ENCODE measurements around the gene NEK10.

Gene NEK10

DNA sequence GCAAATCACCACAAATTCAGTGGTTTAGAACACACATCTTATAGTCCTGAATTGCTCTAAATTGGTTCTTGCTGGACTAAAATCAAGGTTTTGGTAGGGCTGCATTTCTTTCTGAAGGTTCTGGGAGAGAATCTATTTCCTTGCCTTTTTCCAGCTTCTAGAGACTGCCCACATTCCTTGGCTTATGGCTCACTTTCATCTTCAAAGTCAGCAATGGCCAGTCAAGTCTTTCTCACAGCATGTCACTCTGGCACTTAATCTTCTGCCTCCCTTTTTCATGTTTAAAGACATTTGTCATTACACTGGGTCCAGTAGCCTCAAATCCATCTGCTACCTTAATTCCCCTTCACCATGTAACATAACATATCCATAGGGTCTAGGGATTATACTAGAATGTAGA, 149.0 kb downstream of the NEK10 start:
- no peak for DNase-seq

- no peak for DNase-seq
These were observed 149.9 kb downstream of the NEK10 start for GRCh38 chr3:27219127-27219845.

DNA sequence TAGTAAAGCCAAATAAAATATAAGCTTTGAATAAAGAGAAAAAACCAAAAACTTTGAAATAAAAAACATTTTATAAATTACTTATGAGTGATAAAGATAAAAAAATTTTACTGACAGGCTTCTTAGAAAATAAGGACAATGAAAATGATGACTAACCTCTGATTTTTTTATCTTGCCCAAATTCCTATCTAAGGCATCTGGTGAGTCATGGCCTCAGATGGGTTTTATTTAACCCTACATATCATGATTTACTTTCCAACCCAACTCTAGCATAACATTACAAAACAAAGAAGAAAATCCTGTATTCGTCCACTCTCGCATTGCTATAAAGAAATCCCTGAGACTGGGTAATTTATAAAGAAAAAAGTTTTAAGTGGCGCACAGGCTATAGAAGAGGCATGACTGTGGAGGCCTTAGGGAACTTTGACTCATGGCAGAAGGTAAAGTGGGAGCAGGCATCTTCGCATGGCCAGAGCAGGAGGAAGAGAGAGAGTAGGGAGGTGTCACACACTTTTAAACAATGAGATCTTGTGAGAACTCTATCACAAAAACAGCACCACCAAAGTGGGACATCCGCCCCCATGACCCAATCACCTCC, 152.1 kb downstream of the NEK10 start:
- no peak for DNase-seq

GRCh38 chr3:27216295-27216855, 152.8 kb downstream of the NEK10 start:
- no peak for DNase-seq

DNA sequence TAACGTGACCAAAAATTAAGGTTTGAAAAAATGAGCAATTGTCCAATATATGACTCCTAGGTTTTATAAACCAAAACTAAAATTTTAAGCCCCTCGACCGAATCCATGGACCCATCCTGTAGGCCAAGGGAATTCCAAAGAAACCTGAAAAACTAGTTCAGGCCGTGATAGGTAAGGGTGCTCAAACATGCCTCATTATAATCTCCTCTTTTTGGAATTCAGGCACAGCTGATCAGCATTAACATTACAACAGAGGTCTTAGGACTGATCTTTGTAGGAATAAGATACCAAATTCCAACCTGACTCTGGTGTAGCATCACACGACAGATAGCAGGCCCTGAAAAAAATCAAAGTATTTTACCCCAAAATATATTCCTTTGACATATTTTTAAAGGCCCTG, 155.7 kb downstream of the NEK10 start:
- no peak for DNase-seq

- DNase-seq = no peak
These were observed 159.4 kb downstream of the NEK10 start for GRCh38 chr3:27209617-27210264.

DNA sequence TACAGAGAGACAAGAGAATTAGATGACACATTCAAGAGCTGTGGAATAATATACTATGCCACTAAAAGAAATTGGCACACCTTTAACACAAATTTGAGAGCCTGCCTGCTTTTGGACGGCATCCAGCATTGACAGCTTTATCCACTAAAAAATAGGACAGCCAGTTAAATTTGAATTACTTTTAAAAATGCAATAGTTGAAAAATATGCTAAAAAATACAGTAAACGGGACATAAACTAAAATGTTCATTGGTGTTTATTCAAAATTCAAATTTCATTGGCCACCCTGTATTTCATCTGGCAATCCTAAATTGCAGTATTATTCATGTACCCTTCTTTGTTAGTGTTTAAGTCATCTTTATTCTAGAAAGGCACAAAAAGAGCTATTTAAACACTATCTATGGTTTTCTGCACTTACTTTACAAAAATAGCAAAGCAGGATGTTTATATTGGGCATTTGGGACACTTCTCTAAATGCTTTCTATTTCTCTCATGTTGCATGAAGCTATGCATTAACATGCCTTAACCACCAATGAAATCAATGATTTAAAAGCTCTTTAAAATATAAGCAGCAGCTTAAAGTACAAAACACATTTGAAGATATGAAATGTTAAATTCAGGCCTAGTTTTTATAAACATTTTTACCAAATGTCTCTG, 160.1 kb downstream of the NEK10 start:
- no peak for DNase-seq

DNA sequence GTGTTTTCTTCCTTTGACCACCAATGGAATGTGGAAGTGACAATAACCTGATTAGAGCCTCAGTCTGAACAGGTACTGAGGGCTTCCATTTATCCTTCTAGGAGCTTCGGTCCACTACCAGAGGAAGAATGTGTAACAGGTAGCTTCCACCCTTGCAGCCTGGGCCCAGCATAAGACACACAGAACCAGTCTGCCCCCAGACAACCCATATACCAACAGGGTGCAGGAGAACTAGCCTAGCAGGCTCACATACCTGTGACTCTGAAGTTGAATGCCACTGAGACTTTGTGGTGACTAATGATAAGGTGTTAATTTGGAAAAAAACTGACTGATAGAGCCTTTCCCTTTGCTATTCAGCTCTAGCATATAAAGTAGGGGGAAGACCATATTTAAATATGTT, 166.2 kb downstream of the NEK10 start:
- DNase-seq = no peak

- DNase-seq = no peak
These were observed 167.7 kb downstream of the NEK10 start for GRCh38 chr3:27201492-27201891.

DNA sequence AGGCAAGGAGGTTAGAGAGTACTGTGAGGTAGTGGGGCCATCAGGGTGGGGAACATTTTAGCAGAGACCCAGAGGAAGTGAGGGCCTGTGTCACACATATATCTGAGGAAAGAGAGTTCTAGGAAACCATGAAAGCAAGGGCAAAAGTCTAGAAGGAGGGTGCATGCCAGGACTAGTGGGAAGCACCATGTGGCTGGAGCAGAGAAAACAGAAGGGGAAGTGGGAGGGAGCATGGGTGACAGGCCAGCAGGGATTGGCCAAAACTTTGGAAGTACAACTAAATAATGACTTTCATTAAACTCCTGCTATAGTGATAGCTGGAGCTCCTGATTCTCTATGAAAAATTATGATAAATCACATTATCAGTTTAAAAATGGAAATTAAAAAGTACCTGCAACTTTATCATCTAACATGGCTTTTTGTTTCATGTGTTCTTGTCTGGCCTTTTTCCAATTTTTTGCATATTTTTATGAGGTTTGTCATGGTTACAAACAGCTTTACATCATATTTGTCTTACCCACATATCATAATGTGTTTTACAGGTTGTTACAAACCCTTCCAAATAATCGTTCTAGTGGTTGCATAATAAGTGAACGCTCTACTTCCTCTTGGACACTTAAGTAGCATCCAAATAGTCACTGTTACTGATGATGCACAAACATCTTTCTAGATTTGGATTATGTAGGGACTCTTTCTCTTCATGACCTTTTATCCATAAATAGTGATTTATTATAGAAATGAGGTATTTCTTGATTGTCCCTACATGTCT, 168.3 kb downstream of the NEK10 start:
- no peak for DNase-seq

DNA sequence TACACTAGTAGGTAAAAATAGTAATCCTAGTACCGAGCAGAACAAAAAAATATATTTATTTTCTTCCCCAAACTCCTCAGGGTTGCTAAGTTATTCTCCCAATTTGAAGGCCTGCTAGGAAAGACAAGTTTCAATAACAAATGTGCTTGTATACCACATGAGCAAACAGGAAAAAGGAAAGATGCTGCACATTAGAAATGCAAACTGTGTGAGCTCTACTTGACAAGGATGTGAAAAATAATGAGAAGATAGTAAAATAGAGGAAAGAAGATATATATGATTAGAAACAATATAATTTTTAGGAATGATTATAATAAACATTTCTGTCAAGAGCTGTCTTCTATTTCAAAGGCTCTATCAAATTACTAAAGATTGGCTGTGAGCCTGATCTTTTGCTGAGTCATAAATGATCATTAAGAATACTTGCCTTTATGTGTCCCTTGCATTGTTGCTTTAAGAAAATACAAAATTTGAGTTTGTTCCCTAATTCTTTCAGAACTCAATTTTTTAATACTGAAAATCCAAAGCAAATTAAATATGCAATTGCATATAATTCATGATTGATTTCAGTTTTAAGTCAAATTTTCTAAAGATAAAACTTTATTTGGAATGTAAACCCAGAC, 174.2 kb downstream of the NEK10 start:
- no peak for DNase-seq

GRCh38 chr3:27193056-27193455, 176.1 kb downstream of the NEK10 start:
- no peak for DNase-seq

GRCh38 chr3:27186013-27186412, 183.2 kb downstream of the NEK10 start:
- DNase-seq = no peak

GRCh38 chr3:27185231-27185989, 183.8 kb downstream of the NEK10 start:
- DNase-seq = no peak

GRCh38 chr3:27184261-27184660, 184.9 kb downstream of the NEK10 start:
- no peak for DNase-seq

DNA sequence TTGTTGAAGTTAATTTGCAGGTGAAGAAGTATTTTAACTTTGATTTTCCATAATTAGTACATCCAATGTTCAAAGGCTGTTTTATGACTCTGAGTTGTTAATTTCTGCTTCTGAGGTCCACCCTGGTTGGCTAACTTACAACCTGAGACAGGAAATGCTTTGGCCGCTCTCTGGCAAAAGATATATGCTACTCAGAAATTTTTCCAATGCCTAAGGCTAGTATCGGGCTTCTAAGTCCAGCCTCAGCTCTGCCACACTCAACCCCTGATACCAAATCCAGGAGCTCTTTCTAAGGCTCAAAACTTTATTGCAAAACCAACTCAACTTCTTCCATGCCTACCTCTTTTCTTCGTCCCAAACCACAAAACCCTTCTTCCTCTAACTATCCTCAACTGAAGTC, 192.9 kb downstream of the NEK10 start:
- no peak for DNase-seq

DNA sequence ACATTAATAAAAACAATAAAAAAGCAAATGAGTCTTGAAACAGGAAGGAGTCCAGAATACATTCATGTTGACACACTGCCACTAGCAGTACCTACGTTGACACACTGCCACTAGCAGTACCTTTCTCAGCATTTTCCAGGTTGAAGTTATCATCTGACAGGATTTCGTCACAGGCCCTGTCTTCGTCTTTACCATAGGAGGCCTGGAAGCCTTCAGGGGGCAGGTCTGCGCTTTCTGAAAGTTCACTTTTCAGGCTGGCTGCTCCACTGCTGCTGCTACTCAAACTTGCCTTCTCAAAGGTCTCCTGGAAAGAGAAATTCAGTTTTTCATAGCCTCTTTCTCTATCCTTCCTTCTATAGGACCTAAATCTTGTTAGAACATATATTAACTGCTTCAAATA, 194.7 kb downstream of the NEK10 start:
- DNase-seq = no peak

GRCh38 chr3:27171113-27171512, 198.1 kb downstream of the NEK10 start:
- no peak for DNase-seq

DNA sequence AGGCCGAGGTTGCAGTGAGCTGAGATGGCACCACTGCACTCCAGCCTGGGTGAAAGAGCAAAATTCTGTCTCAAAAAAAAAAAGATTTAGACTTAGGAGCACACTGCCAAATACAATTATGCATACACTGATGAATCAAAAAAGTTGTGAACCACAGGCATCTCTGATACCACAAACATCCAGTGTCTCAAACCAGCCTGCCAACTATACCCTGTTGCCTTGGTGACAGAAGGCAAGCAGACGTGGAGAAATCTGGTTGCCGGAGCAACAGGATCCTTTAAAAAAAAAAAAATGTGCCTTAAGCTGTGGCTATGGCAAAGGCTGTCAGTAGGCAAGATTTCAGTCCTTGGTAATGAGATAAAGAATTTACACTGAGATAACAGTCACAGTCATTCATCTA, 202.3 kb downstream of the NEK10 start:
- DNase-seq = no peak

- DNase-seq = no peak
These were observed 203.9 kb downstream of the NEK10 start for GRCh38 chr3:27165321-27165721.

DNA sequence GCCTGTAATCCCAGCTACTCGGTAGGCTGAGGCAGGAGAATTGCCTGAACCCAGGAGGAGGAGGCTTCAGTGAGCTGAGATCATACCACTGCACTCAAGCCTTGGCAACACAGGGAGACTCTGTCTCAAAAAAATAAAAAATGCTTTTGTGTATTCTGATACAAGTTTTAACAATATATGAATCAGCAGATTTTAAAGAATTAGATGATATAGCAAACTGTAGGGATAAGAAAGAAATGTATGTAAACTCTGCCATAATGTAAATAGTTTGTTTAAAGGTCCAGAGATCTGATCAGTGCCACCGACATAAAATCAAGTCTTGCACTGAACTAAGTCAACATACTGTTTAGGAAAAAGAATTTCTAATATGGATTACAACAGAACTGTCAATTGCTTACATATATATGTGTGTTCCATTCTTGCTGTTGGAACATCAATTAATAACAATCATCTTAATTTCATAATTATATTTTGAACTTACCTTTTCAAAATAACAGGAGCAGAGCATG, 208.3 kb downstream of the NEK10 start:
- no peak for DNase-seq
